Mammary epithelial cell (primary cell): Measurements from ENCODE around the gene TAOK2.

Source experiments
- EZH2 ChIP-seq: IDR thresholded peaks from 2 replicates; pipeline ENCODE4 v1.6.1; 2012; ENCODE audit warnings: low read length, inconsistent platforms, borderline replicate concordance
- TF ChIP-seq, protein P1 (sequence below), 2 donors: IDR thresholded peaks in 1 of 2; conservative IDR thresholded peaks in 1 of 2; 2 replicates each; pipeline ENCODE4 v1.5.1; 2011 to 2012; ENCODE audit warnings: inconsistent platforms in 2 of 2, low read length in 2 of 2, mild to moderate bottlenecking in 2 of 2, control low read depth in 1 of 2, low read depth in 1 of 2; ENCODE audit not compliant: insufficient read depth in 1 of 2; ENCODE audit errors: extremely low read depth in 1 of 2

DNA sequence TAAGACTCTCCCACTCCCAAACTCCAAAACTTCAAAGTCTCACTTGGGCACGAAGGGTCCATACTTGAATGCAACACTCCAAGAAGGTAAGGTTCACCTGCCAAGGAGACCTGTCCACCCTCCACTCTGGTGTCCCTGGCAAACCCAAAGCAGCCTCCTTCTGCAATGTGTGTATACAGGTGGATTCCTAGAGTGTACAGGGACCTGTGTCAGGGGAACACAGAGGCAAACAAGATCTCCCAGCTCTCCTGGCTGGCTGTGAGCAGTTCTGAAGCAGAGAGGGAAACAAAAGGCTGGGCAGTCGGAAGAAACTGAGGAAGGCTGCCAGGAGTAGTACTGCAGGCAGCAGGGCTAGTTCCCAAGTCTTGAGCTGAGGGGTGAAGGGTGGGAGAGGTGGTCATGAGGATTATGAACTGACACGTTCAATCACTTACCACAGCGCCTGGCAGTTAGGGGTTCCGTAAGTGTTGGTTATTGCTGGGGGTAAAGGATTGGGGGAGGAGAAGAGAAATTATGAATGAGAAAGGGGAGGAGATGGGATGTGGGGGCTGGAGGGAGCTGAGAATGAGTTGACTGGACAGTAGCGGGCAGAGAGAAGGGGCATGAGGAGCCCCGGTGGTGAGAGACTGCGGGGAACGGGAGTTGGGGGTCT, 48.4 kb upstream of the TAOK2 start:
- TF ChIP-seq, protein P1, sequence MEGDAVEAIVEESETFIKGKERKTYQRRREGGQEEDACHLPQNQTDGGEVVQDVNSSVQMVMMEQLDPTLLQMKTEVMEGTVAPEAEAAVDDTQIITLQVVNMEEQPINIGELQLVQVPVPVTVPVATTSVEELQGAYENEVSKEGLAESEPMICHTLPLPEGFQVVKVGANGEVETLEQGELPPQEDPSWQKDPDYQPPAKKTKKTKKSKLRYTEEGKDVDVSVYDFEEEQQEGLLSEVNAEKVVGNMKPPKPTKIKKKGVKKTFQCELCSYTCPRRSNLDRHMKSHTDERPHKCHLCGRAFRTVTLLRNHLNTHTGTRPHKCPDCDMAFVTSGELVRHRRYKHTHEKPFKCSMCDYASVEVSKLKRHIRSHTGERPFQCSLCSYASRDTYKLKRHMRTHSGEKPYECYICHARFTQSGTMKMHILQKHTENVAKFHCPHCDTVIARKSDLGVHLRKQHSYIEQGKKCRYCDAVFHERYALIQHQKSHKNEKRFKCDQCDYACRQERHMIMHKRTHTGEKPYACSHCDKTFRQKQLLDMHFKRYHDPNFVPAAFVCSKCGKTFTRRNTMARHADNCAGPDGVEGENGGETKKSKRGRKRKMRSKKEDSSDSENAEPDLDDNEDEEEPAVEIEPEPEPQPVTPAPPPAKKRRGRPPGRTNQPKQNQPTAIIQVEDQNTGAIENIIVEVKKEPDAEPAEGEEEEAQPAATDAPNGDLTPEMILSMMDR (conservative IDR thresholded peaks at IDR 0.05 in 1 of 2, IDR thresholded peaks at IDR 0.05 in 1 of 2; ENCODE audit: extremely low read depth in 1 of 2, insufficient read depth in 1 of 2, low read depth in 1 of 2, low read length in 2 of 2), result no peak
- no peak for TF ChIP-seq EZH2
